ENCODE measurements around the gene KRT3.

DNA sequence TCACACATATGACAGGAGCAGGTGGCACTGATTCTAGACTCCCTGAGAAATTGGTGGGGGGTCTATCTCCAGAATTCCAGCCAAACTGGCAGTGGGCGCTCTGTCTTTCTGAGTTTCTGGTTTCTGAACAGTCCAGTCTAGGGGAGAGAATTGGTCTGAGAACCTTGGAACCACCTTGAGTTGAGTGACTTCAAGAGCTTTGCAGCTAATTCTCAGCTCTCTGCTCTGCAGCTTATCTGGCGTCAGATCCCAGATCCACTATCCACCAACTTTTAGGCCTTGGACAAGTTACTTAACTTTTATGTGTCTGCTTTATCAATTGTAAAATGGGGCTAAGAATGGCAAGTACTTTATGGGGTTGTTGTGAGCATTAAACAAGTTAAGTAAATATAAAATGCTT, 17.1 kb downstream of the KRT3 start:
- TF ChIP-seq MYNN (tag by site-specific recombination; IDR thresholded peaks at IDR 0.05; ENCODE audit: borderline replicate concordance) (no peak), REST (tag by site-specific recombination; IDR thresholded peaks at IDR 0.05) (no peak), ZNF747 (tag by site-specific recombination; IDR thresholded peaks at IDR 0.05) (no peak), ZNF768 (tag by site-specific recombination; IDR thresholded peaks at IDR 0.05) (no peak)
- TF ChIP-seq, protein P1, sequence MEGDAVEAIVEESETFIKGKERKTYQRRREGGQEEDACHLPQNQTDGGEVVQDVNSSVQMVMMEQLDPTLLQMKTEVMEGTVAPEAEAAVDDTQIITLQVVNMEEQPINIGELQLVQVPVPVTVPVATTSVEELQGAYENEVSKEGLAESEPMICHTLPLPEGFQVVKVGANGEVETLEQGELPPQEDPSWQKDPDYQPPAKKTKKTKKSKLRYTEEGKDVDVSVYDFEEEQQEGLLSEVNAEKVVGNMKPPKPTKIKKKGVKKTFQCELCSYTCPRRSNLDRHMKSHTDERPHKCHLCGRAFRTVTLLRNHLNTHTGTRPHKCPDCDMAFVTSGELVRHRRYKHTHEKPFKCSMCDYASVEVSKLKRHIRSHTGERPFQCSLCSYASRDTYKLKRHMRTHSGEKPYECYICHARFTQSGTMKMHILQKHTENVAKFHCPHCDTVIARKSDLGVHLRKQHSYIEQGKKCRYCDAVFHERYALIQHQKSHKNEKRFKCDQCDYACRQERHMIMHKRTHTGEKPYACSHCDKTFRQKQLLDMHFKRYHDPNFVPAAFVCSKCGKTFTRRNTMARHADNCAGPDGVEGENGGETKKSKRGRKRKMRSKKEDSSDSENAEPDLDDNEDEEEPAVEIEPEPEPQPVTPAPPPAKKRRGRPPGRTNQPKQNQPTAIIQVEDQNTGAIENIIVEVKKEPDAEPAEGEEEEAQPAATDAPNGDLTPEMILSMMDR (tag by site-specific recombination; IDR thresholded peaks at IDR 0.05) = no peak
